ENCODE results near the gene LYSMD1. TPM values are rescaled to one million over a fixed set of nuclear protein-coding genes. Genes with fewer than 3 reads are reported as not detected.

LYSMD1 gene
- total RNA-seq, 1 experiment from 2014 or later, result 5.1 TPM

- Histone ChIP-seq H3K4me3 (ENCODE audit: low read depth in 2 of 2, low read length in 2 of 2) (no peak within 1 kb of the TSS), H3K9me3 (ENCODE audit: control insufficient read depth, insufficient read depth, low read depth, low read length) (no peaks in the 10 kb centered on the region), H3K4me1 (ENCODE audit: control insufficient read depth, insufficient read depth, low read length) (no peaks in the 10 kb centered on the region), H3K36me3 (ENCODE audit: control insufficient read depth, insufficient read depth, low read length) (no peaks in the 10 kb centered on the region; the same call in 1 of the 2 replicates), H3K27me3 (ENCODE audit: control insufficient read depth, insufficient read depth, low read length) (no peaks in the 10 kb centered on the region), H3K27ac (ENCODE audit: low read length) (no peak within 1 kb of the TSS)
- ChIA-PET CTCF (interaction anchor here (3.5 kb wide), 1 partner anchor 57 kb away, joined by 70 read pairs; no protein-coding TSS in a partner anchor), POLR2A (no interaction called here)
- DNase-seq (ENCODE audit: low read depth, low spot score) (no peak), ATAC-seq (peak; percentile 87)
- intact Hi-C loops (cut with micrococcal nuclease; ENCODE audit: unreplicated experiment), result loop anchor here (1.0 kb wide), 1 partner anchor 56 kb away; no protein-coding TSS in a partner anchor
- no TSS peak for BruUV-seq (replicated peaks)
- TF ChIP-seq SIN3A (IDR thresholded peaks at IDR 0.05; ENCODE audit: borderline replicate concordance, insufficient read depth, low read depth, low read length), result no peak
- TF ChIP-seq, protein P1, sequence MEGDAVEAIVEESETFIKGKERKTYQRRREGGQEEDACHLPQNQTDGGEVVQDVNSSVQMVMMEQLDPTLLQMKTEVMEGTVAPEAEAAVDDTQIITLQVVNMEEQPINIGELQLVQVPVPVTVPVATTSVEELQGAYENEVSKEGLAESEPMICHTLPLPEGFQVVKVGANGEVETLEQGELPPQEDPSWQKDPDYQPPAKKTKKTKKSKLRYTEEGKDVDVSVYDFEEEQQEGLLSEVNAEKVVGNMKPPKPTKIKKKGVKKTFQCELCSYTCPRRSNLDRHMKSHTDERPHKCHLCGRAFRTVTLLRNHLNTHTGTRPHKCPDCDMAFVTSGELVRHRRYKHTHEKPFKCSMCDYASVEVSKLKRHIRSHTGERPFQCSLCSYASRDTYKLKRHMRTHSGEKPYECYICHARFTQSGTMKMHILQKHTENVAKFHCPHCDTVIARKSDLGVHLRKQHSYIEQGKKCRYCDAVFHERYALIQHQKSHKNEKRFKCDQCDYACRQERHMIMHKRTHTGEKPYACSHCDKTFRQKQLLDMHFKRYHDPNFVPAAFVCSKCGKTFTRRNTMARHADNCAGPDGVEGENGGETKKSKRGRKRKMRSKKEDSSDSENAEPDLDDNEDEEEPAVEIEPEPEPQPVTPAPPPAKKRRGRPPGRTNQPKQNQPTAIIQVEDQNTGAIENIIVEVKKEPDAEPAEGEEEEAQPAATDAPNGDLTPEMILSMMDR (IDR thresholded peaks at IDR 0.05), result no peak
- TF ChIP-seq, protein P2, sequence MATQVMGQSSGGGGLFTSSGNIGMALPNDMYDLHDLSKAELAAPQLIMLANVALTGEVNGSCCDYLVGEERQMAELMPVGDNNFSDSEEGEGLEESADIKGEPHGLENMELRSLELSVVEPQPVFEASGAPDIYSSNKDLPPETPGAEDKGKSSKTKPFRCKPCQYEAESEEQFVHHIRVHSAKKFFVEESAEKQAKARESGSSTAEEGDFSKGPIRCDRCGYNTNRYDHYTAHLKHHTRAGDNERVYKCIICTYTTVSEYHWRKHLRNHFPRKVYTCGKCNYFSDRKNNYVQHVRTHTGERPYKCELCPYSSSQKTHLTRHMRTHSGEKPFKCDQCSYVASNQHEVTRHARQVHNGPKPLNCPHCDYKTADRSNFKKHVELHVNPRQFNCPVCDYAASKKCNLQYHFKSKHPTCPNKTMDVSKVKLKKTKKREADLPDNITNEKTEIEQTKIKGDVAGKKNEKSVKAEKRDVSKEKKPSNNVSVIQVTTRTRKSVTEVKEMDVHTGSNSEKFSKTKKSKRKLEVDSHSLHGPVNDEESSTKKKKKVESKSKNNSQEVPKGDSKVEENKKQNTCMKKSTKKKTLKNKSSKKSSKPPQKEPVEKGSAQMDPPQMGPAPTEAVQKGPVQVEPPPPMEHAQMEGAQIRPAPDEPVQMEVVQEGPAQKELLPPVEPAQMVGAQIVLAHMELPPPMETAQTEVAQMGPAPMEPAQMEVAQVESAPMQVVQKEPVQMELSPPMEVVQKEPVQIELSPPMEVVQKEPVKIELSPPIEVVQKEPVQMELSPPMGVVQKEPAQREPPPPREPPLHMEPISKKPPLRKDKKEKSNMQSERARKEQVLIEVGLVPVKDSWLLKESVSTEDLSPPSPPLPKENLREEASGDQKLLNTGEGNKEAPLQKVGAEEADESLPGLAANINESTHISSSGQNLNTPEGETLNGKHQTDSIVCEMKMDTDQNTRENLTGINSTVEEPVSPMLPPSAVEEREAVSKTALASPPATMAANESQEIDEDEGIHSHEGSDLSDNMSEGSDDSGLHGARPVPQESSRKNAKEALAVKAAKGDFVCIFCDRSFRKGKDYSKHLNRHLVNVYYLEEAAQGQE (IDR thresholded peaks at IDR 0.05; ENCODE audit: insufficient read depth in 1 of 2, low read depth in 2 of 2, low read length in 1 of 2), result no peak
- no peak for TF ChIP-seq POLR2AphosphoS5 (IDR thresholded peaks at IDR 0.05; ENCODE audit: low read depth, low read length)
- no peak for TF ChIP-seq TCF7L2 (IDR thresholded peaks at IDR 0.05; ENCODE audit: low read depth, low read length)
- in situ Hi-C loops (cut with HindIII; ENCODE audit: low pct_unique_long_range_greater_than_20kb, low sequenced_read_pairs), result no loop called here
Measured at GRCh38 chr1:151156515-151156819, 9.2 kb downstream of the LYSMD1 start, which contains the start of gene TNFAIP8L2. Gene TNFAIP8L2 (plus strand): TSS chr1:151156649. CDS start chr1:151158698, 2,049 bp downstream.

- ChIA-PET POLR2A (interaction anchor here (0.8 kb wide), 1 partner anchor 289 kb away, joined by 3 read pairs; no protein-coding TSS in a partner anchor), CTCF (interaction anchor here (0.7 kb wide), 2 partner anchors 58 to 600 kb away, joined by 3 read pairs; no protein-coding TSS in a partner anchor)
- intact Hi-C loops (cut with micrococcal nuclease; ENCODE audit: unreplicated experiment) (no loop called here), in situ Hi-C loops (cut with HindIII; ENCODE audit: low pct_unique_long_range_greater_than_20kb, low sequenced_read_pairs) (no loop called here)
- Histone ChIP-seq H3K27me3 (ENCODE audit: control insufficient read depth, insufficient read depth, low read length) (no peaks in the 10 kb centered on the region), H3K27ac (ENCODE audit: low read length) (peak overlapping the region; percentile 71; the same call in 1 of the 2 replicates), H3K4me3 (ENCODE audit: low read depth in 2 of 2, low read length in 2 of 2) (no peak overlapping the region; a peak in 1 of 4 replicates), H3K36me3 (ENCODE audit: control insufficient read depth, insufficient read depth, low read length) (no peaks in the 10 kb centered on the region), H3K9me3 (ENCODE audit: control insufficient read depth, insufficient read depth, low read depth, low read length) (no peaks in the 10 kb centered on the region), H3K4me1 (ENCODE audit: control insufficient read depth, insufficient read depth, low read length) (peaks cover 7% of the 10 kb centered on the region; the same call in 1 of the 2 replicates)
- no TSS peak for BruUV-seq (replicated peaks)
- no peak for ATAC-seq
- no peak for DNase-seq (ENCODE audit: low read depth, low spot score)
- TF ChIP-seq, protein P2 (IDR thresholded peaks at IDR 0.05; ENCODE audit: insufficient read depth in 1 of 2, low read depth in 2 of 2, low read length in 1 of 2), result no peak
- TF ChIP-seq POLR2AphosphoS5 (IDR thresholded peaks at IDR 0.05; ENCODE audit: low read depth, low read length) (no peak), TCF7L2 (IDR thresholded peaks at IDR 0.05; ENCODE audit: low read depth, low read length) (no peak), SIN3A (IDR thresholded peaks at IDR 0.05; ENCODE audit: borderline replicate concordance, insufficient read depth, low read depth, low read length) (no peak)
- TF ChIP-seq, protein P1 (IDR thresholded peaks at IDR 0.05), result no peak
Measured at GRCh38 chr1:151147665-151148064, 18.0 kb downstream of the LYSMD1 start.

Measured in Panc1 (cell line).